Small intestine (tissue), 7 donors: ENCODE measurements around the gene NECAB3. TPM values are rescaled to one million over a fixed set of nuclear protein-coding genes. Genes with fewer than 3 reads are reported as not detected.
A peak's percentile ranks its signal among the peaks of the same experiment; 100 is the strongest.

Source experiments
- DNase-seq, 2 donors: peaks; one replicate each; pipeline versions ENCODE4 v3.0.0 to v3.0.0-alpha.2; 2013
- FAIRE-seq: peaks from 2 replicates; lab custom pipeline; 2012; peaks lifted over from hg19 to GRCh38; lab: Jason Lieb, UNC
- H3K27ac ChIP-seq, 3 donors: one replicate each; pipeline ENCODE4 v1.5.1; 2013; ENCODE audit warnings: low read length in 2 of 3, mild to moderate bottlenecking in 2 of 3, control low read depth in 1 of 3, inconsistent platforms in 1 of 3, low read depth in 1 of 3, moderate library complexity in 1 of 3
- H3K27me3 ChIP-seq, 3 donors: one replicate each; pipeline ENCODE4 v1.6.1; 2013; ENCODE audit warnings: low read length in 3 of 3, inconsistent platforms in 1 of 3; ENCODE audit not compliant: control insufficient read depth in 3 of 3, insufficient read depth in 3 of 3
- H3K36me3 ChIP-seq, 3 donors: one replicate each; pipeline ENCODE4 v1.6.1; 2013; ENCODE audit warnings: low read length in 3 of 3, inconsistent platforms in 1 of 3, low read depth in 1 of 3, mild to moderate bottlenecking in 1 of 3, moderate library complexity in 1 of 3; ENCODE audit not compliant: control insufficient read depth in 3 of 3, insufficient read depth in 2 of 3
- H3K4me1 ChIP-seq, 3 donors: one replicate each; pipeline ENCODE4 v1.6.1; 2013; ENCODE audit warnings: low read length in 2 of 3, inconsistent platforms in 1 of 3, low read depth in 1 of 3, mild to moderate bottlenecking in 1 of 3, moderate library complexity in 1 of 3; ENCODE audit not compliant: control insufficient read depth in 3 of 3, insufficient read depth in 2 of 3
- H3K4me3 ChIP-seq, 3 donors: one replicate each; pipeline ENCODE4 v1.5.1; 2013; ENCODE audit warnings: low read length in 3 of 3, control low read depth in 1 of 3, inconsistent platforms in 1 of 3, low read depth in 1 of 3, mild to moderate bottlenecking in 1 of 3, moderate library complexity in 1 of 3
- H3K9me3 ChIP-seq, 2 donors: one replicate each; pipeline ENCODE4 v1.6.1; 2013; ENCODE audit warnings: low read depth in 1 of 2, low read length in 1 of 2; ENCODE audit not compliant: control insufficient read depth in 2 of 2, insufficient read depth in 1 of 2
- WGBS, 3 donors: extraction: QIAGEN DNeasy Blood & Tissue Kit; methylation state at CpG; one replicate each; pipeline ENCODE4 v1.1.7; 2013; 5-methylcytosine and 5-hydroxymethylcytosine counted together
- polyA plus RNA-seq, 4 donors: library from polyadenylated mRNA; stranded (reverse) in 3 of 4; unstranded in 1 of 4; fragments of 200-250 nt in 3 of 4; fragments of 120-200 nt in 1 of 4; gene quantifications; one replicate each; pipeline versions ENCODE4 v1.2.1 to v1.2.3, GENCODE V29; 2013
- donor health status: healthy with polysubstance abuse.
- donor health status: control.
- donor health status: control.
- donor health status: Bipolar disorder and iron deficiency.
- donor health status: healthy.

NECAB3 gene
- polyA plus RNA-seq, 4 donors, result 24.4 to 54.8 (median 42.2) TPM

DNA sequence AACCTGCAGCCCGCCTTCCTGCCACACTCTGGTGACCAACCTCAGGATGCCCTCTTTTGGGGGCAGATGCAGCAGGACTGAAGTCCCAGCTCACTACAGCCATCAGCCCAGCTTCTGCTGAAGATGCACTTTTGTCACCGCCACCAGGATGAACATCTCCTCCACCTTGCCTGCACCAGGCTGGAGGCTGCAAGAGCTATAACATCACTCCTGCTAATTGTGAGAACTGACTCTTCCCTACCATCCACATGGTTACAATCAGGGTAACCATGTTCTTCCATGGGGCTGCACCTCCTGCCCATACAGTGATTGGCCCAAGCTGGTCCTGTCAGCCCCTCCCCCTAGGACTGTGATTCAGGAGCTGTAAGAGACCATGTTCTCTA is 9.5 kb downstream of the NECAB3 start:
- DNase-seq, result no peak
- no peaks in the 10 kb centered on the region for H3K27me3 ChIP-seq
- peaks cover 0 to 31% (median 5%) of the 10 kb centered on the region in 3 donors for H3K4me1 ChIP-seq
- no peak overlapping the region for H3K27ac ChIP-seq
- H3K9me3 ChIP-seq, result no peaks in the 10 kb centered on the region
- no peak overlapping the region for H3K4me3 ChIP-seq
- peaks cover 0 to 34% (median under 1%) of the 10 kb centered on the region in 3 donors for H3K36me3 ChIP-seq
- 88 to 100% (median 96%) methylated on average over 2 of the region's 2 CpGs for WGBS, 3 donors
- FAIRE-seq, result no peak

DNA sequence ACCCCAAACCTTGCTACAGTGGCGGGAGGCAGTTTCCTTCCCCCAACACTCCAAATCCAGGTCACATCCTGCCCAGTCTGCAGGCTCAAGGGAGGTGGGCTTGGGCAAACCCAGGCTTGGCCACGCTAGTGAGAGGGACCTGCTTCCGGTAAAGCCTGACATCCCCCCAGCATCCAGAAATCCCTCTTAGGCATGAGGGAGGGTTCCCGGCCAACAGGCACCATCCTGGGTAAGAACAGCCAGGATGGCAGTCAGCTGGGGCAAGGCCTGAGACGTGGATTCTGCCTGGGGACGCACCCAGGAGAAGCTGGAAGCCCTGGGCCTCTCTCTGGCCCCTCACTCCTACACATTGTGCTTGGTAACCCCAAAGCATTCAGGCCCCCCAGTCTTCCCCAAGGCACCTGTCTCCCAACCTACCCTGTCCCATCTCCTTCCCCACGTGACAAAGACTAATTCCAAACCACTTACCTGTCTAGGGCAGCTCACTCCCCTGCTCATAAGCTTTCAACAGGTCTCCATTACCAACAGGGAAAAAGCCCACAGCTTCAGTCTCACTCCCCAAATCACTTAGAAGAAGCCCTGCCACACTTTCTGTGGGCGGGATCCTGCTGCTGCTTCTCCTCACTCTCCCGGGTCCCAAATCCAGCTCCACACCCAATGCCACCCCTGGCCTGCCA is 10.0 kb downstream of the NECAB3 start:
- Histone ChIP-seq H3K27ac (peak overlapping the region; percentile 84 to 92 (median 90)), H3K4me3 (peak overlapping the region; percentile 56 to 78 (median 72))
- peak in 1 of 2 donors; percentile 34 for DNase-seq

DNA sequence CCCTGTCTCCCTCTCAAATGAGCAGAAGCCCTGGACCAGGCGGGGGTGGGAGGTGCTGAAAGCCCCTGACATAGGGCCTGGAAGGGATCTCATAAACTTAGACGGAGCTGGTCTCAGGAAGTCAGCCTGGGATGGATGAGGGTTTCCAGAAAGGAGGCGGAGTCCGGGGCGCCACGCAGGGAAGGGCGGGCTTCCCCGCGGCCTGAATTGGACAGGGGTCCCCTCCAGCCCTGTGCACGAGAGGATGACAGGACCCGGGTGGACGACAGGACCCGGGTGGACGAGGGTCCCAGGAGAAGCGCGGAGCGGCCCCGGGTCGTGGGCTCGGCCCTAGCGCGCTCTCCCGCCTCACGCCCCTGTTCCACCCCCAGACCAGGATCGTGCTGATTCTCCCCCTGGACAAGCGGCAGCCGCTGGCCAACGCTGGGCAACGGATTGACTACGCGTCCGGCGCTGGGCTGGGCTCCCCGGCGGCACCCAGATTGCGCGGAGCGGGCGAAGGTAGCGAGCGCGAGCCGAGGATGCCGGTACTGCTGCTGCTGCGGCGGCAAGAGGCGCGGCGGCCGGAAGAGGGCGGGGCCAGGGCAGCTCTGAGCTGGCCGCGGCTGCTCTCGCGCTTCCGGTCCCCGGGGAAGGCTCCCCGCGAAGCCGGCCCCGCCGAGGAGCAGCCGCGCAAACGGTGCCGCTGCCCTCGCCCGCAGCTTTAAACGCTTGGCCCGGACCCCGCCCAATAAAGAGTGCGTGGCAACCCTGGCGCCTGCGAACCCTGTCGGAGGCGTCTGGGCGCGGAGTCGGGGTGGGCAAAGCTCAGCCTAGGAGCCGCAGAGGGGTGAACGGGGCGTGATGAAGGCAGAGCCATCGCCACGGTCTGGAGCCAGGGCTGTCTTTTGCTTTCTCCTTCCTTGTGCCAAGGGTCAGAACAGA is 10.8 kb downstream of the NECAB3 start:
- 0 to 1% (median 1%) methylated on average over 60 to 84 of the region's 84 CpGs for WGBS, 3 donors
- Histone ChIP-seq H3K4me1 (peaks cover 0 to 31% (median 5%) of the 10 kb centered on the region in 3 donors), H3K27ac (peak overlapping the region; percentile 84 to 92 (median 90)), H3K9me3 (no peaks in the 10 kb centered on the region), H3K36me3 (peaks cover 0 to 34% (median 2%) of the 10 kb centered on the region in 3 donors), H3K4me3 (peak overlapping the region; percentile 56 to 78 (median 72)), H3K27me3 (no peaks in the 10 kb centered on the region)
- DNase-seq, result peak; percentile 83 to 92
- no peak for FAIRE-seq

More for the DNA sequence above, 10.0 kb downstream of the NECAB3 start:
- WGBS, 3 donors, result 45 to 49% (median 48%) methylated on average over 9 of the region's 9 CpGs
- Histone ChIP-seq H3K9me3 (no peaks in the 10 kb centered on the region), H3K4me1 (peaks cover 0 to 31% (median 5%) of the 10 kb centered on the region in 3 donors), H3K27me3 (no peaks in the 10 kb centered on the region), H3K36me3 (peaks cover 0 to 34% (median 2%) of the 10 kb centered on the region in 3 donors)
- no peak for FAIRE-seq

DNA sequence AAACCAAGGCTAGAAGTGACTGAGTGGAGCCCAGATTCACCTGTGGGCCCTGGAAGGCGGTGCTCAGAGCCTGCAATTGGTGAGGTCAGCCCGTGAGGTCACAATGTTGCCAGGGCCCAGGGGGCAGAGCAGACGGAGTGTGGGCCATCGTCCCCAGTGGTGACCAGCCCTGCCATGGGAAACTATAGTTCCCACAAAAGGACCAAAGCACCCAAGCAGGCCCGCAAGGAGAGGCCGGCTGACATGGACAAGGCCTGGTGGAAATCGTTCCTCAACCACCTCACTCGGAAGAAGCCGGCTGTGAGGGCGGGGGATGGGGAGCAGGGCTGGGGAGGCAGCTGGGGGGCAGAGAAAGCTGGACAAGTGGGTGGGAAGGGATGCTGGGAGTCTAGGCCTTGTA is 12.1 kb downstream of the NECAB3 start, which contains the start of gene C20orf144:
Gene C20orf144 (plus strand): TSS at position 156 of the 400 bp plus-strand sequence. CDS start 19 bp downstream, at position 175.
- 93 to 97% (median 94%) methylated on average over 10 of the region's 10 CpGs for WGBS, 3 donors
- H3K9me3 ChIP-seq, result no peaks in the 10 kb centered on the region
- no peak for FAIRE-seq

DNA sequence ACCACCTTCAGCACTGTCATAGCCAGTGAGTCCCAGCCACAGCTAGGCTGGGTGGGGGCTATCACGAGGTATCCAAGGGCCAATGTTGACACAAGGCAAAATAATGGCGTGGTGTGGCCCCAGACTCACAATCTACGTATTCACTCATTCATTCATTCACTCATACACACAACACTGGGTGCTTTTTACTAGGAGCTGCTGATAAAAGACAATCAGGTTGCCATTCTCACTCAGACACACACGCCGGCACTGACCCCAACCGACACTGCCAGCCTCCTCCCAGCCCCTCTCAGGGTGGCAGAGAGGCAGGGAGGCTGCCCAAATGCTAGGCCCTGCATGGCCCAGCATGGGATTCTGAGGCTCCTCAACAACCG is 13.6 kb downstream of the NECAB3 start:
- Histone ChIP-seq H3K4me3 (no peak overlapping the region), H3K4me1 (peaks cover 0 to 14% (median 5%) of the 10 kb centered on the region in 3 donors), H3K27me3 (no peaks in the 10 kb centered on the region), H3K36me3 (peaks cover 0 to 56% (median 2%) of the 10 kb centered on the region in 3 donors), H3K27ac (no peak overlapping the region), H3K9me3 (no peaks in the 10 kb centered on the region)
- FAIRE-seq (no peak), DNase-seq (no peak)
- 89 to 93% (median 90%) methylated on average over 7 of the region's 7 CpGs for WGBS, 3 donors

More for the DNA sequence above, 12.1 kb downstream of the NECAB3 start, which contains the start of gene C20orf144:
- peak within 1 kb of the TSS; percentile 76 to 92 (median 90) for H3K27ac ChIP-seq
- no peaks in the 10 kb centered on the region for H3K27me3 ChIP-seq
- H3K4me3 ChIP-seq, result peak within 1 kb of the TSS; percentile 56 to 78 (median 72)
- no peak for DNase-seq
- H3K4me1 ChIP-seq, result peaks cover 0 to 23% (median 5%) of the 10 kb centered on the region in 3 donors
- peaks cover 0 to 41% (median 2%) of the 10 kb centered on the region in 3 donors for H3K36me3 ChIP-seq

DNA sequence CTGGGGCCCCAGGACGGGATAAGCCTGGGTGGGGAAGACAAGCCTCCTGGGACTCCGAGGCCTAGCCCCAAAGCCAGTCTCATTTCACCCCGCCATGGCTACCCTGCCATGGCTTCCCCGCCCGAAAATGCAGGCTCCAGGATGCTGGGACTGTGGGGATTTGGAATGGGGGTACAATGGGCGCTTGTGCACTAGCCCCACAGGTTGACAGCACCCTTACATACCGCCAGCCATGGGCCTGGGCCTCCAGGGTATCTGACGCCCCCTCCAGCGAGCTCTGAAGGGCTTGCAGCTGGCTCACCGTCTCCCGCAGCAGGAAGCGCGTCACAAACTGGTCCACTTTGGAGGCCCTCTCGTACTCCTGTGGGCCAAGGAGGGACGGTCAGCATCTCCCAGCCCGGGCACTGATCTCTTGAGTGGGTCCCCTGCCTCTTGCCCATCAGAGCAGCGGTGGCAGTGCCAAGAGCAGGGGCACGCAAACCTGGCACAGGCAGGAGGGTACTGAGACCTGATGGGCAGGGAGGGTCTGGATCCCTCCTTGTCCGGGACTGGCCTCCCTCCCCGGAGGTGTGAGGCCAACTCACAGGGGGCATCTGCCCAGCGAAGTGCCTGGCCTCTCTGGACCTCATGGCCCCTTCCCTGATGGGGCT is 14.1 kb downstream of the NECAB3 start:
- no peaks in the 10 kb centered on the region for H3K9me3 ChIP-seq
- H3K27ac ChIP-seq, result no peak overlapping the region
- no peak overlapping the region for H3K4me3 ChIP-seq
- H3K36me3 ChIP-seq, result peaks cover 0 to 57% (median 2%) of the 10 kb centered on the region in 3 donors
- no peak for FAIRE-seq
- WGBS, 3 donors, result 93 to 96% (median 95%) methylated on average over 21 of the region's 21 CpGs
- H3K27me3 ChIP-seq, result no peaks in the 10 kb centered on the region
- DNase-seq, result no peak
- peaks cover 0 to 15% (median 5%) of the 10 kb centered on the region in 3 donors for H3K4me1 ChIP-seq

DNA sequence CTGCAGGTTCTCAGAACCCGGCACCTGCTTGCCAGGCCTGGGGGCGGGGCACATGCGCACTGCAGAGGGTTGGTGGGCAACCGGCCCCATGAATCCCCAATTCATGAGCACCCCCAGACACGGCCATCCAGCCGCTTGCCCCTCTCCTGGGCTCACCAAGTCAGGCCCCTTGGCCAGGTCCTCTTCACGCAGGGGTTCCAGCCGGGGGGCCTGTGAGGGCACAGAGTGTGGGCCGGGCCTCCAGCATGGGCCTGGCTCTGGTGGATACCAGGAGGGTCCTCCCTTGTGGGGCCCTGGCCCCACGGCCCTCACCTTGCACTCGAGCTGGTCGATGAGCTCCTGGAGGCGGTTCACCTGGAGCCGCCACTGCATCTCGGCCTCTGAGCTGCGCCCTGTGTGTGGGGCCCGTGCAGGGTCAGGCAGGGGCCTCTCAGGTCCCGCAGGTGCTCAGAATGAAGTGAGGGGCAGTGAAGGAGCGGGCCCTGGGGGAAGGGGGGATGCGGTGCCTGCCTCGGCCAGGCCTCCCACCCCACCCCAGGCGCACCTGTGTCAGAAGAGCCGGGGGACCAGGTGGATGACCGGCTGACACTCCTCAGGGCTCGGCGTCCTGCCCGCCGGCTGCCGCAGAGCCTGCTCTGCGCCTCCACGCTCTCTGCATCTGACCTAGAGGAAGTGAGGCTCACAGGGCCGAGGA is 14.7 kb downstream of the NECAB3 start:
- Histone ChIP-seq H3K27me3 (no peaks in the 10 kb centered on the region), H3K4me3 (no peak overlapping the region), H3K27ac (no peak overlapping the region), H3K4me1 (peaks cover 0 to 22% (median 5%) of the 10 kb centered on the region in 3 donors), H3K9me3 (no peaks in the 10 kb centered on the region), H3K36me3 (peaks cover 0 to 57% (median 2%) of the 10 kb centered on the region in 3 donors)
- no peak for DNase-seq
- 94 to 96% (median 95%) methylated on average over 24 to 32 of the region's 32 CpGs for WGBS, 3 donors
- FAIRE-seq, result no peak
